HEK293 (cell line): ENCODE measurements around the gene NARF.

Experiments
- CTCF ChIP-seq: fragments of 450-650 bp; formaldehyde crosslinking; IDR thresholded peaks from 2 replicates; pipeline ENCODE4 v1.5.1; 2016; ENCODE audit warnings: missing biosample characterization, missing genetic modification characterization
- PRDM1 ChIP-seq: fragments of 450-650 bp; formaldehyde crosslinking; IDR thresholded peaks from 2 replicates; pipeline ENCODE4; 2016; ENCODE audit warnings: missing biosample characterization, missing genetic modification characterization
- ZBTB7A ChIP-seq: fragments of 450-650 bp; formaldehyde crosslinking; IDR thresholded peaks from 2 replicates; pipeline ENCODE4 v1.5.1; 2016; ENCODE audit warnings: low read depth, missing biosample characterization, missing genetic modification characterization
- ZNF274 ChIP-seq, 2 experiments: fragments of 200-500 bp in 1 of 2; fragments of 450-650 bp in 1 of 2; sonication (Bioruptor generic) in 1 of 2; formaldehyde crosslinking in 1 of 2; IDR thresholded peaks; 2 replicates each; pipeline versions ENCODE4 v1.5.1 to v1.6.1; 2014 to 2016; ENCODE audit warnings: borderline replicate concordance in 1 of 2, inconsistent platforms in 1 of 2, low read length in 1 of 2, missing biosample characterization in 1 of 2, missing genetic modification characterization in 1 of 2
- ZNF324 ChIP-seq: fragments of 450-650 bp; formaldehyde crosslinking; IDR thresholded peaks from 2 replicates; pipeline ENCODE4 v1.5.1; 2016; ENCODE audit warnings: missing biosample characterization, missing genetic modification characterization
- ZNF555 ChIP-seq: fragments of 450-650 bp; formaldehyde crosslinking; conservative IDR thresholded peaks from 2 replicates; pipeline ENCODE4 v1.5.1; 2017; ENCODE audit warnings: missing biosample characterization, mild to moderate bottlenecking, missing genetic modification characterization, inconsistent platforms

- TF ChIP-seq ZNF324 (no peak), CTCF (tag by site-specific recombination) (no peak), ZBTB7A (tag by site-specific recombination) (no peak), PRDM1 (tag by site-specific recombination) (no peak), ZNF274 (IDR thresholded peaks at IDR 0.05; ENCODE audit: low read length) (no peak), ZNF274 (tag by site-specific recombination; IDR thresholded peaks at IDR 0.05; ENCODE audit: borderline replicate concordance) (no peak), ZNF555 (tag by site-specific recombination) (no peak)
Observed at GRCh38 chr17:82493226-82493781, 34.8 kb downstream of the NARF start.
